HL-60/S4 (cell line): Measurements from ENCODE around the gene GPR137.

Experiments used
- in situ Hi-C: fragments of 300-500 bp; cut with MboI; formaldehyde crosslinking; loops from 2 replicates; pipeline ENCODE4 v1.14.3; 2022; ENCODE audit warnings: low sequenced_read_pairs

Gene GPR137

GRCh38 chr11:64284048-64284961 is 1.3 kb upstream of the GPR137 start, which contains the start of gene BAD:
Gene BAD, minus strand, starts transcription at chr11:64284665. Its CDS starts 297 bp downstream, at chr11:64284368.
- in situ Hi-C loops = no loop called here

- in situ Hi-C loops = no loop called here
Observed at GRCh38 chr11:64285885-64286800, 495 bp downstream of the GPR137 start.

- in situ Hi-C loops = no loop called here
Observed at GRCh38 chr11:64286801-64287159, 1.1 kb downstream of the GPR137 start.

GRCh38 chr11:64287676-64288352 is 2.2 kb downstream of the GPR137 start:
- in situ Hi-C loops = no loop called here

GRCh38 chr11:64288353-64288750 is 2.7 kb downstream of the GPR137 start:
- in situ Hi-C loops = no loop called here

- in situ Hi-C loops = no loop called here
Observed at GRCh38 chr11:64289002-64289564, 3.4 kb downstream of the GPR137 start.

GRCh38 chr11:64290352-64291261 is 5.0 kb downstream of the GPR137 start:
- in situ Hi-C loops = no loop called here

- in situ Hi-C loops = no loop called here
Observed at GRCh38 chr11:64291262-64291751, 5.7 kb downstream of the GPR137 start, which contains the start of gene KCNK4. Gene KCNK4, plus strand, starts transcription at chr11:64291302. Its CDS starts 1,717 bp downstream, at chr11:64293019.

GRCh38 chr11:64291752-64292459 is 6.3 kb downstream of the GPR137 start:
- in situ Hi-C loops = no loop called here

- in situ Hi-C loops = no loop called here
Observed at GRCh38 chr11:64292460-64293254, 7.0 kb downstream of the GPR137 start.

GRCh38 chr11:64294774-64295173 is 9.1 kb downstream of the GPR137 start:
- in situ Hi-C loops = no loop called here

- in situ Hi-C loops = no loop called here
Observed at GRCh38 chr11:64295760-64296159, 10.1 kb downstream of the GPR137 start.

GRCh38 chr11:64296236-64296635 is 10.6 kb downstream of the GPR137 start:
- in situ Hi-C loops = no loop called here

- in situ Hi-C loops = no loop called here
Observed at GRCh38 chr11:64296830-64297698, 11.4 kb downstream of the GPR137 start.

- in situ Hi-C loops = no loop called here
Observed at GRCh38 chr11:64297699-64298358, 12.2 kb downstream of the GPR137 start.
